Astrocyte (in vitro differentiated cells and primary cell): ENCODE results near the gene C6orf47. TPM values are rescaled to one million over a fixed set of nuclear protein-coding genes. Genes with fewer than 3 reads are reported as not detected.

ENCODE experiments used
- DNase-seq: peaks from one replicate; pipeline ENCODE4 v3.0.0-alpha.2; 2010; ENCODE audit warnings: low read depth
- FAIRE-seq: peaks from 2 replicates; lab custom pipeline; 2011; peaks lifted over from hg19 to GRCh38; lab: Jason Lieb, UNC
- H2AFZ ChIP-seq: 2 replicates; pipeline ENCODE4 v1.6.0; 2012; ENCODE audit warnings: low read depth, low read length, inconsistent platforms
- H3K27ac ChIP-seq: 2 replicates; pipeline ENCODE4 v1.5.1; 2011; ENCODE audit warnings: low read depth, low read length, inconsistent platforms
- H3K27me3 ChIP-seq: 2 replicates; pipeline ENCODE4 v1.6.0; 2011; ENCODE audit warnings: low read length, inconsistent platforms; ENCODE audit not compliant: insufficient read depth
- H3K36me3 ChIP-seq: 2 replicates; pipeline ENCODE4 v1.5.1; 2011; ENCODE audit warnings: low read length, inconsistent platforms; ENCODE audit not compliant: insufficient read depth
- H3K4me1 ChIP-seq: 2 replicates; pipeline ENCODE4 v1.5.1; 2011; ENCODE audit warnings: low read length, inconsistent platforms; ENCODE audit not compliant: insufficient read depth
- H3K4me2 ChIP-seq: 2 replicates; pipeline ENCODE4 v1.6.0; 2012; ENCODE audit warnings: low read length, inconsistent platforms
- H3K4me3 ChIP-seq: 2 replicates; pipeline ENCODE4 v1.5.1; 2011; ENCODE audit warnings: low read depth, mild to moderate bottlenecking, low read length, inconsistent platforms; ENCODE audit not compliant: insufficient read depth
- H3K79me2 ChIP-seq: 2 replicates; pipeline ENCODE4 v1.6.0; 2012; ENCODE audit warnings: mild to moderate bottlenecking, low read length, inconsistent platforms; ENCODE audit not compliant: insufficient read depth
- H3K9ac ChIP-seq: 2 replicates; pipeline ENCODE4 v1.6.0; 2012; ENCODE audit warnings: mild to moderate bottlenecking, low read length, inconsistent platforms
- H3K9me3 ChIP-seq: 2 replicates; pipeline ENCODE4 v1.5.1; 2012; ENCODE audit warnings: low read depth, mild to moderate bottlenecking, low read length, inconsistent platforms; ENCODE audit not compliant: insufficient read depth
- H4K20me1 ChIP-seq: 2 replicates; pipeline ENCODE4 v1.6.0; 2012; ENCODE audit warnings: low read length, inconsistent platforms; ENCODE audit not compliant: insufficient read depth
- H3K27ac Mint-ChIP-seq: one replicate; pipeline ENCODE4 v1.8.0; 2021; ENCODE audit warnings: mild to moderate bottlenecking, mixed read lengths; ENCODE audit not compliant: unreplicated experiment
- H3K27me3 Mint-ChIP-seq: one replicate; pipeline ENCODE4 v1.8.0; 2021; ENCODE audit warnings: low read depth, mixed read lengths; ENCODE audit not compliant: unreplicated experiment
- H3K36me3 Mint-ChIP-seq: one replicate; pipeline ENCODE4 v1.8.0; 2021; ENCODE audit warnings: low read depth, mixed read lengths; ENCODE audit not compliant: unreplicated experiment
- H3K4me1 Mint-ChIP-seq: one replicate; pipeline ENCODE4 v1.8.0; 2021; ENCODE audit warnings: low read depth, mixed read lengths; ENCODE audit not compliant: unreplicated experiment
- H3K4me3 Mint-ChIP-seq: one replicate; pipeline ENCODE4 v1.8.0; 2021; ENCODE audit warnings: mild to moderate bottlenecking, moderate library complexity, mixed read lengths; ENCODE audit not compliant: unreplicated experiment
- H3K9me3 Mint-ChIP-seq: one replicate; pipeline ENCODE4 v1.8.0; 2021; ENCODE audit warnings: mild to moderate bottlenecking, mixed read lengths; ENCODE audit not compliant: unreplicated experiment
- CTCF ChIP-seq: IDR thresholded peaks from 2 replicates; pipeline ENCODE4 v1.5.1; 2011; ENCODE audit warnings: low read depth, mild to moderate bottlenecking, inconsistent platforms, low read length, moderate library complexity; ENCODE audit not compliant: insufficient read depth
- EZH2 ChIP-seq: IDR thresholded peaks from 2 replicates; pipeline ENCODE4 v1.6.1; 2012; ENCODE audit warnings: mild to moderate bottlenecking, low read length, inconsistent platforms; ENCODE audit not compliant: insufficient read depth
- total RNA-seq: library from RNA; stranded (reverse); gene quantifications from 2 replicates; pipeline ENCODE4 v1.2.1, GENCODE V29; 2021

The C6orf47 gene
- total RNA-seq, 1 donor from 2014 or later, result 14.7 TPM

- no peak overlapping the region for H3K4me3 Mint-ChIP-seq
- Histone ChIP-seq H3K4me3 (no peak overlapping the region), H3K27ac (no peak overlapping the region), H3K79me2 (peaks cover 72% of the 10 kb centered on the region), H4K20me1 (peaks cover 32% of the 10 kb centered on the region), H3K4me2 (no peak overlapping the region), H3K4me1 (peaks cover 39% of the 10 kb centered on the region), H2AFZ (no peak overlapping the region), H3K27me3 (no peaks in the 10 kb centered on the region), H3K36me3 (no peaks in the 10 kb centered on the region), H3K9me3 (no peaks in the 10 kb centered on the region), H3K9ac (no peak overlapping the region)
- H3K9me3 Mint-ChIP-seq, result no peaks in the 10 kb centered on the region
- FAIRE-seq (no peak), DNase-seq (no peak)
- TF ChIP-seq CTCF (no peak), EZH2 (no peak)
- no peaks in the 10 kb centered on the region for H3K27me3 Mint-ChIP-seq
- H3K27ac Mint-ChIP-seq, result no peak overlapping the region
- peaks cover 23% of the 10 kb centered on the region for H3K4me1 Mint-ChIP-seq
- peaks cover 23% of the 10 kb centered on the region for H3K36me3 Mint-ChIP-seq
Observed at GRCh38 chr6:31654574-31655348, 5.8 kb downstream of the C6orf47 start.

- H2AFZ ChIP-seq, result peak overlapping the region; percentile 72
- H3K79me2 ChIP-seq, result peaks cover 67% of the 10 kb centered on the region
- TF ChIP-seq EZH2 (no peak), CTCF (no peak)
Observed at GRCh38 chr6:31652925-31653724, 7.5 kb downstream of the C6orf47 start.

More at GRCh38 chr6:31652925-31653724, 7.5 kb downstream of the C6orf47 start:
- Histone ChIP-seq H3K36me3 (peaks cover 9% of the 10 kb centered on the region), H3K4me3 (peak overlapping the region; percentile 87), H3K27ac (peak overlapping the region; percentile 96), H3K9me3 (no peaks in the 10 kb centered on the region), H3K4me2 (peak overlapping the region; percentile 90), H3K27me3 (no peaks in the 10 kb centered on the region), H3K4me1 (peaks cover 29% of the 10 kb centered on the region), H4K20me1 (peaks cover 23% of the 10 kb centered on the region), H3K9ac (peak overlapping the region; percentile 88)
- peak overlapping the region; percentile 99 for H3K27ac Mint-ChIP-seq
- H3K36me3 Mint-ChIP-seq, result peaks cover 24% of the 10 kb centered on the region
- FAIRE-seq (no peak), DNase-seq (peak; percentile 84)
- H3K4me1 Mint-ChIP-seq, result peaks cover 18% of the 10 kb centered on the region
- H3K4me3 Mint-ChIP-seq, result peak overlapping the region; percentile 98
- H3K27me3 Mint-ChIP-seq, result no peaks in the 10 kb centered on the region
- H3K9me3 Mint-ChIP-seq, result no peaks in the 10 kb centered on the region
